NCI-H2196 (cell line): ENCODE data around the gene SLC38A3.
A peak's percentile ranks its signal among the peaks of the same experiment; 100 is the strongest.
"Not testable (repeated sequence)": the region's sequence is repeated elsewhere in the genome, so short reads cannot be mapped to it uniquely, and the experiment has no call there.

Source experiments
- DNase-seq: peaks from one replicate; lab custom pipeline; 2025; ENCODE audit not compliant: unreplicated experiment; lab: John Stamatoyannopoulos, UW

SLC38A3 gene

GRCh38 chr3:50229490-50229889, 24.4 kb downstream of the SLC38A3 start:
- no peak for DNase-seq

GRCh38 chr3:50230104-50230793, 25.2 kb downstream of the SLC38A3 start:
- DNase-seq: no peak

- DNase-seq: no peak
Observed at GRCh38 chr3:50230794-50231125, 25.7 kb downstream of the SLC38A3 start.

GRCh38 chr3:50231581-50231980, 26.5 kb downstream of the SLC38A3 start:
- no peak for DNase-seq

- no peak for DNase-seq
Observed at GRCh38 chr3:50232303-50232702, 27.2 kb downstream of the SLC38A3 start.

GRCh38 chr3:50233176-50233575, 28.1 kb downstream of the SLC38A3 start:
- no peak for DNase-seq

- DNase-seq: peak; percentile 89
Observed at GRCh38 chr3:50235716-50236483, 30.8 kb downstream of the SLC38A3 start, which contains the start of gene GNAI2. TSS of gene GNAI2 (plus strand) at chr3:50236204. CDS start at chr3:50236336, 132 bp downstream.

- DNase-seq: no peak
Observed at GRCh38 chr3:50236484-50237132, 31.5 kb downstream of the SLC38A3 start.

- no peak for DNase-seq
Observed at GRCh38 chr3:50237133-50237651, 32.1 kb downstream of the SLC38A3 start.

- peak; percentile 50 for DNase-seq
Observed at GRCh38 chr3:50237754-50238548, 32.9 kb downstream of the SLC38A3 start.

GRCh38 chr3:50238549-50239026, 33.5 kb downstream of the SLC38A3 start:
- DNase-seq: no peak

GRCh38 chr3:50239649-50240048, 34.6 kb downstream of the SLC38A3 start:
- DNase-seq: no peak

- DNase-seq: no peak
Observed at GRCh38 chr3:50241163-50241562, 36.1 kb downstream of the SLC38A3 start.

- DNase-seq: no peak
Observed at GRCh38 chr3:50241713-50242380, 36.8 kb downstream of the SLC38A3 start.

- no peak for DNase-seq
Observed at GRCh38 chr3:50242381-50242770, 37.3 kb downstream of the SLC38A3 start.

- DNase-seq: no peak
Observed at GRCh38 chr3:50242851-50243542, 37.9 kb downstream of the SLC38A3 start.

- DNase-seq: no peak
Observed at GRCh38 chr3:50243543-50243895, 38.4 kb downstream of the SLC38A3 start.

GRCh38 chr3:50244813-50245212, 39.7 kb downstream of the SLC38A3 start:
- DNase-seq: not testable (repeated sequence)

- no peak for DNase-seq
Observed at GRCh38 chr3:50245251-50245745, 40.2 kb downstream of the SLC38A3 start.
